Measurements from ENCODE around the gene SRPK1.

Gene SRPK1

DNA sequence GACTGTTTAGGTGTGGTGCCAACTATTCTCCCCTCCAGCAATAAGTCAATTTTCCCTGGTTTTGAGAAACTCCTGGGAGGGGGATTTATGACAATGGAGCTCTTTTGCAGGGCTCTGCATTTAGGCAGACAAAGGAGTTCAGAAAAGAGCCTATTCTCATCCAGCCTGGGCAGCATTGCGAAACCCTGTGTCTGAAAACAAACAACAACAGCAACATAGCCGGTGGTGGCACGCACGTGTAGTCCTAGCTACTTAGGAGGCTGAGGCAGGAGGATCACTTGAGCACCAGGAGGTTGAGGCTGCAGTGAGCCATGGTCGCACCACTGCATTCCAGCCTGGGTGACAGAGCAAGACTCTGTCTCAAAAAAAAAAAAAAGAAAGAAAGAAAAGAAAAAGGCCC lies 130.2 kb downstream of the SRPK1 start:
- Histone ChIP-seq H3K27me3 (ENCODE audit: insufficient read depth, low read length, poor library complexity) (peaks cover 18% of the 10 kb centered on the region), H3K79me2 (ENCODE audit: insufficient read depth, low read length) (no peaks in the 10 kb centered on the region), H3K9ac (ENCODE audit: low read depth, low read length) (no peak overlapping the region), H3K27ac (ENCODE audit: low read length) (no peak overlapping the region), H3K9me3 (ENCODE audit: insufficient read depth, low read length, severe bottlenecking) (no peaks in the 10 kb centered on the region), H3K4me1 (ENCODE audit: insufficient read depth, low read length) (no peaks in the 10 kb centered on the region), H4K20me1 (ENCODE audit: insufficient read depth, low read length) (peaks cover 6% of the 10 kb centered on the region; the same call in 1 of the 2 replicates), H3K4me3 (ENCODE audit: low read depth in 1 of 2, low read length in 2 of 2) (no peak overlapping the region), H2AFZ (ENCODE audit: low read depth, low read length) (no peak overlapping the region), H3K36me3 (ENCODE audit: insufficient read depth, low read length) (no peaks in the 10 kb centered on the region), H3K4me2 (ENCODE audit: insufficient read depth, low read length) (no peak overlapping the region)
- ATAC-seq (ENCODE audit: insufficient read depth, low read depth), result no peak
- DNase-seq, result no peak
- no peak for TF ChIP-seq EZH2 (IDR thresholded peaks at IDR 0.05; ENCODE audit: borderline replicate concordance, low read depth, low read length, severe bottlenecking)
- TF ChIP-seq, protein P1, sequence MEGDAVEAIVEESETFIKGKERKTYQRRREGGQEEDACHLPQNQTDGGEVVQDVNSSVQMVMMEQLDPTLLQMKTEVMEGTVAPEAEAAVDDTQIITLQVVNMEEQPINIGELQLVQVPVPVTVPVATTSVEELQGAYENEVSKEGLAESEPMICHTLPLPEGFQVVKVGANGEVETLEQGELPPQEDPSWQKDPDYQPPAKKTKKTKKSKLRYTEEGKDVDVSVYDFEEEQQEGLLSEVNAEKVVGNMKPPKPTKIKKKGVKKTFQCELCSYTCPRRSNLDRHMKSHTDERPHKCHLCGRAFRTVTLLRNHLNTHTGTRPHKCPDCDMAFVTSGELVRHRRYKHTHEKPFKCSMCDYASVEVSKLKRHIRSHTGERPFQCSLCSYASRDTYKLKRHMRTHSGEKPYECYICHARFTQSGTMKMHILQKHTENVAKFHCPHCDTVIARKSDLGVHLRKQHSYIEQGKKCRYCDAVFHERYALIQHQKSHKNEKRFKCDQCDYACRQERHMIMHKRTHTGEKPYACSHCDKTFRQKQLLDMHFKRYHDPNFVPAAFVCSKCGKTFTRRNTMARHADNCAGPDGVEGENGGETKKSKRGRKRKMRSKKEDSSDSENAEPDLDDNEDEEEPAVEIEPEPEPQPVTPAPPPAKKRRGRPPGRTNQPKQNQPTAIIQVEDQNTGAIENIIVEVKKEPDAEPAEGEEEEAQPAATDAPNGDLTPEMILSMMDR (IDR thresholded peaks at IDR 0.05; ENCODE audit: borderline replicate concordance, extremely low read depth, low read length, poor library complexity, severe bottlenecking), result no peak

DNA sequence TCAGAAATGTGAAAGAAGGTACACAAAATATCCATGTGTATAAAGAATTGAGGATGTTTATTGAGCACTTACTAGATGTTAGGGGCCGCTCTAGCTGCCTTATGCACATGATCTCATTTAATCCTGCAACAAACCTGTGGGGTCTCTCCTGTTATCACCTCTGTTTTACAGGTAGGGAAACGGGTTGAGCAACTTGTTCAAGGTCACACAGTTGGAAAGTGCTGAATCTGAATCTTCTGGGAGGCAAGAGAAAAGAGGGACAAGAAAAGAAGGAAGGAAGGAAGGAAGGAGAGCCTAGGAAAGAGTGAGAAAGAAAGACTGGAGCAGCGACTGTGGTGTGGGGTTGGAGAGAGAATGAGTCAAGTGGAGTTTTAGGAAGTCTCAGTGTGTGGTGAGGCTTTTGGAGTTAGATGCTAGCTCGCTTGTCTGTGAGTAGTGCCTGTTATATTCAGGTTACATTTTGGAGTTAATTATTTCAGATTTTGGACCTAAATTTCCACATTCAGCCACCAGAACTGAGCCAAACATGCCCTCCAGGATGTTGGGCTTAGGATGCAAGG lies 132.4 kb downstream of the SRPK1 start:
- Histone ChIP-seq H3K27me3 (ENCODE audit: insufficient read depth, low read length, poor library complexity) (peaks cover 12% of the 10 kb centered on the region), H3K36me3 (ENCODE audit: insufficient read depth, low read length) (no peaks in the 10 kb centered on the region), H3K27ac (ENCODE audit: low read length) (no peak overlapping the region), H3K4me1 (ENCODE audit: insufficient read depth, low read length) (no peaks in the 10 kb centered on the region), H3K4me2 (ENCODE audit: insufficient read depth, low read length) (no peak overlapping the region), H4K20me1 (ENCODE audit: insufficient read depth, low read length) (no peaks in the 10 kb centered on the region), H3K9ac (ENCODE audit: low read depth, low read length) (no peak overlapping the region), H3K4me3 (ENCODE audit: low read depth in 1 of 2, low read length in 2 of 2) (no peak overlapping the region), H3K79me2 (ENCODE audit: insufficient read depth, low read length) (no peaks in the 10 kb centered on the region), H2AFZ (ENCODE audit: low read depth, low read length) (no peak overlapping the region), H3K9me3 (ENCODE audit: insufficient read depth, low read length, severe bottlenecking) (no peaks in the 10 kb centered on the region)
- no peak for TF ChIP-seq EZH2 (IDR thresholded peaks at IDR 0.05; ENCODE audit: borderline replicate concordance, low read depth, low read length, severe bottlenecking)
- TF ChIP-seq, protein P1 (IDR thresholded peaks at IDR 0.05; ENCODE audit: borderline replicate concordance, extremely low read depth, low read length, poor library complexity, severe bottlenecking), result no peak
- DNase-seq, result no peak
- ATAC-seq (ENCODE audit: insufficient read depth, low read depth), result no peak

DNA sequence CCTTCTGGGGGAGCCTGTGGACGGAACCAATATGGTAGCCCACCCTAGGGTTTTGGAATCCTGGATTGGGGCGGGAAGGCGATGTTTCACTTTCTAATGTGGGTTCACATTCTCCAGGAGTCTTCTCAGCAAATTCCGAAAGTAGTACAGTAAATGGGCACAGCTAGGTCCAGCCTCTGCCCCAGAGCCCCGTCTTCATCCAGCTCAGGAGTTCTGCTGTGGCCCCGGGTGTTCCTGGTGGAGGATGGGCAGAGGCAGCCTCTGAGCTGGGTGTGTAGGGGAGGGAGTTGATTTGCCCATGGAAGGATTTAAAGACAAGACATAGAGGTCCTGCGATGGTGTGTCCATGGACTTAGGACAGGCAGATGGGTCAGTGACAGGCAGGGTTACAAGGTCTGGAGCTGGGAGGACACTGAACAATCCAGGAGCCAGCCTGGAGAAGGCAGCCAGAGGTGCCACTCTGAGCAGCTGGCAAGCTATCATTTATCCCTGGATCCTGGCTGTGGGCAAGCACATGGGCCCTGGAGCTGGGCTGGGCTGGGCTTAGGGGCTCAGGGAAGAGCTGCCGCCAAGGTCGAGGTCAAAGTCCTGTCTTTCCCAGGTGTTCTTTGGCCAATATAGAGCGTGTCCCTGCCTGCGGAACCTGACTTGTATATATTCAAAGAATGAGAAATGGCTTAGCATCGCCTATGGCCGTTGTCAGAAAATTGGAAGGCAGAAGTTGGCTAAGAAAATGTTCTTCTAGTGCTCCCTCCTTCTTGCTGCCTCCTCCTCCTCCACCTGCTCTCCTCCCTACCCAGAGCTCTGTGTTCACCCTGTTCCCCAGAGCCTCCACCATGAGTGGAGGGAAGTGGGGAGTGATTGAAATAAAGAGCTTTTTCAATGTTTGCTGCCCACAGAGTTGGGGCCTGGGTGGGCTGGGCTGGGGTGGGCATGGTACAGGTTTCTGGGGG lies 133.4 kb downstream of the SRPK1 start:
- DNase-seq, result no peak
- H3K27me3 ChIP-seq (ENCODE audit: insufficient read depth, low read length, poor library complexity), result peaks cover 9% of the 10 kb centered on the region
- no peaks in the 10 kb centered on the region for H3K36me3 ChIP-seq (ENCODE audit: insufficient read depth, low read length)
- H3K4me1 ChIP-seq (ENCODE audit: insufficient read depth, low read length), result no peaks in the 10 kb centered on the region
- no peaks in the 10 kb centered on the region for H4K20me1 ChIP-seq (ENCODE audit: insufficient read depth, low read length)
- no peaks in the 10 kb centered on the region for H3K9me3 ChIP-seq (ENCODE audit: insufficient read depth, low read length, severe bottlenecking)
- H3K27ac ChIP-seq (ENCODE audit: low read length), result no peak overlapping the region
- TF ChIP-seq, protein P1 (IDR thresholded peaks at IDR 0.05; ENCODE audit: borderline replicate concordance, extremely low read depth, low read length, poor library complexity, severe bottlenecking), result no peak
- TF ChIP-seq EZH2 (IDR thresholded peaks at IDR 0.05; ENCODE audit: borderline replicate concordance, low read depth, low read length, severe bottlenecking), result no peak
- no peaks in the 10 kb centered on the region for H3K79me2 ChIP-seq (ENCODE audit: insufficient read depth, low read length)
- H3K9ac ChIP-seq (ENCODE audit: low read depth, low read length), result no peak overlapping the region
- H3K4me3 ChIP-seq (ENCODE audit: low read depth in 1 of 2, low read length in 2 of 2), result no peak overlapping the region
- no peak for ATAC-seq (ENCODE audit: insufficient read depth, low read depth)
- no peak overlapping the region for H2AFZ ChIP-seq (ENCODE audit: low read depth, low read length)
- H3K4me2 ChIP-seq (ENCODE audit: insufficient read depth, low read length), result no peak overlapping the region
